ENCODE data around the gene NANOGP8. TPM values are rescaled to one million over a fixed set of nuclear protein-coding genes. Genes with fewer than 3 reads are reported as not detected.

The NANOGP8 gene
- total RNA-seq, 3 donors from 2014 or later: 1.1 to 1.8 TPM; not detected in 1

GRCh38 chr15:35047528-35047927 is 37.6 kb downstream of the NANOGP8 start:
- no peak for TF ChIP-seq CTCF (IDR thresholded peaks at IDR 0.05)
- DNase-seq: no peak

GRCh38 chr15:35043373-35044095 is 41.6 kb downstream of the NANOGP8 start:
- ATAC-seq: no peak
- Histone ChIP-seq H3K4me3 (no peak overlapping the region), H3K36me3 (ENCODE audit: low read depth) (no peaks in the 10 kb centered on the region), H3K9me3 (no peaks in the 10 kb centered on the region), H3K4me1 (ENCODE audit: low read depth) (no peaks in the 10 kb centered on the region)
- no peak for DNase-seq
- intact Hi-C loops (cut with DNase I, micrococcal nuclease): no loop called here
- TF ChIP-seq CTCF (IDR thresholded peaks at IDR 0.05): no peak

More at GRCh38 chr15:35047528-35047927, 37.6 kb downstream of the NANOGP8 start:
- ATAC-seq: no peak
- intact Hi-C loops (cut with DNase I, micrococcal nuclease): no loop called here
- H3K4me1 ChIP-seq (ENCODE audit: low read depth): no peaks in the 10 kb centered on the region
- no peaks in the 10 kb centered on the region for H3K9me3 ChIP-seq
- no peaks in the 10 kb centered on the region for H3K36me3 ChIP-seq (ENCODE audit: low read depth)
- no peak overlapping the region for H3K4me3 ChIP-seq

GRCh38 chr15:35040339-35041255 is 44.5 kb downstream of the NANOGP8 start:
- Histone ChIP-seq H3K4me1 (ENCODE audit: low read depth) (no peaks in the 10 kb centered on the region), H3K4me3 (no peak overlapping the region), H3K36me3 (ENCODE audit: low read depth) (no peaks in the 10 kb centered on the region), H3K9me3 (no peaks in the 10 kb centered on the region)
- no peak for ATAC-seq
- intact Hi-C loops (cut with DNase I, micrococcal nuclease): no loop called here
- DNase-seq: no peak
- TF ChIP-seq CTCF (IDR thresholded peaks at IDR 0.05): no peak

- intact Hi-C loops (cut with DNase I, micrococcal nuclease): no loop called here
- no peak for ATAC-seq
- TF ChIP-seq CTCF (IDR thresholded peaks at IDR 0.05): no peak
Measured at GRCh38 chr15:35038626-35039451, 46.3 kb downstream of the NANOGP8 start.

More at GRCh38 chr15:35038626-35039451, 46.3 kb downstream of the NANOGP8 start:
- no peak for DNase-seq
- H3K36me3 ChIP-seq (ENCODE audit: low read depth): no peaks in the 10 kb centered on the region
- H3K4me3 ChIP-seq: no peak overlapping the region
- no peaks in the 10 kb centered on the region for H3K4me1 ChIP-seq (ENCODE audit: low read depth)
- H3K9me3 ChIP-seq: no peaks in the 10 kb centered on the region

Other genes starting within 250 kb of the NANOGP8 start
- 10 to 100 TPM; 25.1 to 26.6 (median 26.4) TPM for gene AQR, start 115.6 kb downstream of the NANOGP8 start, total RNA-seq
- gene ZNF770, start 97.0 kb downstream of the NANOGP8 start, total RNA-seq: 10 to 100 TPM; 20.3 to 24.0 (median 21.2) TPM